AG04450 (cell line): Measurements from ENCODE around the gene NEDD9. TPM values are rescaled to one million over a fixed set of nuclear protein-coding genes. Genes with fewer than 3 reads are reported as not detected.

ENCODE experiments used
- CTCF ChIA-PET: fragments of 300-600, 350-600 bp; formaldehyde crosslinking; extraction: SDS; loops from one replicate; lab custom pipeline; 2022; ENCODE audit warnings: antibody characterized with exemption, inconsistent platforms; lab: Charles Lee
- POLR2A ChIA-PET: fragments of 350-600 bp; formaldehyde crosslinking; extraction: SDS; loops from one replicate; lab custom pipeline; 2021; ENCODE audit warnings: antibody characterized with exemption, inconsistent platforms; lab: Yijun Ruan, JAX
- DNase-seq: peaks from one replicate; pipeline ENCODE4 v3.0.0-alpha.2; 2011; ENCODE audit warnings: low read depth, low spot score
- H3K27ac ChIP-seq: one replicate; pipeline ENCODE4 v1.5.1; 2012; ENCODE audit warnings: low read depth, low read length, control low read depth
- H3K27me3 ChIP-seq: one replicate; pipeline ENCODE4 v1.6.0; 2012; ENCODE audit warnings: low read length; ENCODE audit not compliant: control insufficient read depth, insufficient read depth
- H3K4me3 ChIP-seq: 2 replicates; pipeline ENCODE4 v1.5.1; 2011; ENCODE audit warnings: mild to moderate bottlenecking, low read depth, low read length, control low read depth
- H3K9me3 ChIP-seq: 2 replicates; pipeline ENCODE4 v1.5.1; 2012; ENCODE audit warnings: low read length; ENCODE audit not compliant: control insufficient read depth, insufficient read depth
- CTCF ChIP-seq: IDR thresholded peaks from 2 replicates; pipeline ENCODE4 v1.5.1; 2011; ENCODE audit warnings: low read depth, low read length, control low read depth, inconsistent platforms
- polyA plus RNA-seq: library from polyadenylated mRNA; depleted of rRNA; stranded (reverse); fragments of >200 nt; gene quantifications from 2 replicates; pipeline ENCODE4 v1.2.3, GENCODE V29; 2011

NEDD9 gene
- polyA plus RNA-seq, 1 experiment = 7.2 TPM

GRCh38 chr6:11246722-11247121 lies 14.3 kb upstream of the NEDD9 start:
- TF ChIP-seq CTCF = no peak
- CTCF ChIA-PET = no interaction called here
- no peak overlapping the region for H3K4me3 ChIP-seq
- no peak overlapping the region for H3K27ac ChIP-seq
- H3K9me3 ChIP-seq = no peaks in the 10 kb centered on the region; the same call in 1 of the 2 replicates
- no peak for DNase-seq
- H3K27me3 ChIP-seq = no peaks in the 10 kb centered on the region
- POLR2A ChIA-PET = interaction anchor here (0.6 kb wide), 1 partner anchor 14 kb away, joined by 3 read pairs; the partner anchor contains the start of gene NEDD9

GRCh38 chr6:11245381-11246256 lies 13.2 kb upstream of the NEDD9 start:
- Histone ChIP-seq H3K27ac (no peak overlapping the region), H3K9me3 (no peaks in the 10 kb centered on the region; the same call in 1 of the 2 replicates), H3K4me3 (no peak overlapping the region), H3K27me3 (no peaks in the 10 kb centered on the region)
- ChIA-PET POLR2A (interaction anchor here (0.6 kb wide), 1 partner anchor 13 kb away, joined by 3 read pairs; the partner anchor contains the start of gene NEDD9), CTCF (interaction anchor here (0.7 to 1.4 kb wide), 3 partner anchors 11 to 311 kb away, joined by 3 to 4 read pairs (median 3); no protein-coding TSS in a partner anchor)
- DNase-seq = no peak
- TF ChIP-seq CTCF = no peak

GRCh38 chr6:11244387-11245126 lies 12.1 kb upstream of the NEDD9 start:
- no peak for TF ChIP-seq CTCF
- ChIA-PET CTCF (interaction anchor here (1.4 to 3.5 kb wide), 2 partner anchors 18 to 251 kb away, joined by 4 to 24 read pairs; no protein-coding TSS in a partner anchor), POLR2A (no interaction called here)
- H3K27me3 ChIP-seq = no peaks in the 10 kb centered on the region
- H3K4me3 ChIP-seq = no peak overlapping the region
- H3K9me3 ChIP-seq = no peaks in the 10 kb centered on the region; the same call in 1 of the 2 replicates
- no peak for DNase-seq
- no peak overlapping the region for H3K27ac ChIP-seq

- CTCF ChIA-PET = interaction anchor here (3.5 kb wide), 1 partner anchor 252 kb away, joined by 24 read pairs; no protein-coding TSS in a partner anchor
Observed at GRCh38 chr6:11243861-11244260, 11.4 kb upstream of the NEDD9 start.

More at GRCh38 chr6:11243861-11244260, 11.4 kb upstream of the NEDD9 start:
- H3K4me3 ChIP-seq = no peak overlapping the region
- POLR2A ChIA-PET = no interaction called here
- no peak for DNase-seq
- no peak for TF ChIP-seq CTCF
- H3K27ac ChIP-seq = no peak overlapping the region
- no peaks in the 10 kb centered on the region; the same call in 1 of the 2 replicates for H3K9me3 ChIP-seq
- no peaks in the 10 kb centered on the region for H3K27me3 ChIP-seq
